CD4-positive, alpha-beta memory T cell (primary cell): ENCODE measurements around the gene HSPA12B. TPM values are rescaled to one million over a fixed set of nuclear protein-coding genes. Genes with fewer than 3 reads are reported as not detected.

Source experiments
- CTCF ChIA-PET: fragments of 350-600 bp; sonication (Branson Sonifier 250); formaldehyde crosslinking; loops from one replicate; lab custom pipeline; 2021; ENCODE audit warnings: inconsistent platforms; ENCODE audit not compliant: partially characterized antibody; lab: Charles Lee
- POLR2A ChIA-PET: fragments of 350-600 bp; sonication (Branson Sonifier 250); formaldehyde crosslinking; loops from one replicate; lab custom pipeline; 2021; ENCODE audit not compliant: partially characterized antibody; lab: Charles Lee
- DNase-seq, 5 donors: peaks; one replicate each; pipeline versions ENCODE4 v3.0.0 to v3.0.0-alpha.2; 2020 to 2022; ENCODE audit warnings: mixed read lengths in 1 of 5
- H3K27ac ChIP-seq: one replicate; pipeline ENCODE4 v1.7.0; 2013; ENCODE audit warnings: low read depth, low read length
- H3K27me3 ChIP-seq: 2 replicates; pipeline ENCODE4 v1.7.0; 2013; ENCODE audit warnings: mild to moderate bottlenecking, low read length, moderate library complexity; ENCODE audit not compliant: insufficient read depth
- H3K36me3 ChIP-seq: 2 replicates; pipeline ENCODE4 v1.7.0; 2013; ENCODE audit warnings: mild to moderate bottlenecking, low read length, moderate library complexity; ENCODE audit not compliant: insufficient read depth
- H3K4me1 ChIP-seq: 2 replicates; pipeline ENCODE4 v1.7.0; 2013; ENCODE audit warnings: mild to moderate bottlenecking, low read length, moderate library complexity; ENCODE audit not compliant: insufficient read depth
- H3K4me3 ChIP-seq, 2 donors: one replicate each; pipeline ENCODE4 v1.7.0; 2013; ENCODE audit warnings: low read length in 2 of 2, mild to moderate bottlenecking in 1 of 2
- H3K9me3 ChIP-seq, 2 donors: one replicate each; pipeline ENCODE4 v1.7.0; 2013; ENCODE audit warnings: low read length in 2 of 2, control low read depth in 1 of 2; ENCODE audit not compliant: control insufficient read depth in 1 of 2
- H3K27ac Mint-ChIP-seq, 7 donors: one replicate each; pipeline ENCODE4 v1.8.0; 2020 to 2021; ENCODE audit warnings: mixed read lengths in 7 of 7, mild to moderate bottlenecking in 6 of 7, inconsistent platforms in 3 of 7, moderate library complexity in 3 of 7
- H3K27me3 Mint-ChIP-seq, 2 donors: one replicate each; pipeline ENCODE4 v1.8.0; 2020 to 2021; ENCODE audit warnings: mixed read lengths in 2 of 2
- H3K36me3 Mint-ChIP-seq, 2 donors: one replicate each; pipeline ENCODE4 v1.8.0; 2020 to 2021; ENCODE audit warnings: mixed read lengths in 2 of 2, inconsistent platforms in 1 of 2, mild to moderate bottlenecking in 1 of 2
- H3K4me1 Mint-ChIP-seq, 4 donors: one replicate each; pipeline ENCODE4 v1.8.0; 2020 to 2021; ENCODE audit warnings: mixed read lengths in 4 of 4, mild to moderate bottlenecking in 1 of 4
- H3K4me3 Mint-ChIP-seq, 8 donors: one replicate each; pipeline ENCODE4 v1.8.0; 2020 to 2021; ENCODE audit warnings: mixed read lengths in 8 of 8, mild to moderate bottlenecking in 7 of 8, moderate library complexity in 6 of 8, inconsistent platforms in 3 of 8
- H3K9me3 Mint-ChIP-seq, 8 donors: one replicate each; pipeline ENCODE4 v1.8.0; 2020 to 2021; ENCODE audit warnings: mixed read lengths in 8 of 8, mild to moderate bottlenecking in 5 of 8, inconsistent platforms in 3 of 8, moderate library complexity in 1 of 8
- intact Hi-C: fragments of 100-400 bp; cut with micrococcal nuclease; formaldehyde crosslinking; loops from one replicate; pipeline ENCODE4 v1.15.1; 2023
- polyA plus RNA-seq, 2 donors: library from polyadenylated mRNA; unstranded; fragments of 300-500 nt; fragmentation: Illumina TruSeq; gene quantifications; one replicate each; pipeline ENCODE4 v1.2.3, GENCODE V29; 2021
- total RNA-seq, 2 experiments: library from RNA; stranded (reverse); gene quantifications; one replicate each; pipeline ENCODE4 v1.2.3, GENCODE V29; 2021

Gene HSPA12B
- total and polyA plus RNA-seq, 4 experiments from 2014 or later, result 0.22 TPM; not detected in 3

DNA sequence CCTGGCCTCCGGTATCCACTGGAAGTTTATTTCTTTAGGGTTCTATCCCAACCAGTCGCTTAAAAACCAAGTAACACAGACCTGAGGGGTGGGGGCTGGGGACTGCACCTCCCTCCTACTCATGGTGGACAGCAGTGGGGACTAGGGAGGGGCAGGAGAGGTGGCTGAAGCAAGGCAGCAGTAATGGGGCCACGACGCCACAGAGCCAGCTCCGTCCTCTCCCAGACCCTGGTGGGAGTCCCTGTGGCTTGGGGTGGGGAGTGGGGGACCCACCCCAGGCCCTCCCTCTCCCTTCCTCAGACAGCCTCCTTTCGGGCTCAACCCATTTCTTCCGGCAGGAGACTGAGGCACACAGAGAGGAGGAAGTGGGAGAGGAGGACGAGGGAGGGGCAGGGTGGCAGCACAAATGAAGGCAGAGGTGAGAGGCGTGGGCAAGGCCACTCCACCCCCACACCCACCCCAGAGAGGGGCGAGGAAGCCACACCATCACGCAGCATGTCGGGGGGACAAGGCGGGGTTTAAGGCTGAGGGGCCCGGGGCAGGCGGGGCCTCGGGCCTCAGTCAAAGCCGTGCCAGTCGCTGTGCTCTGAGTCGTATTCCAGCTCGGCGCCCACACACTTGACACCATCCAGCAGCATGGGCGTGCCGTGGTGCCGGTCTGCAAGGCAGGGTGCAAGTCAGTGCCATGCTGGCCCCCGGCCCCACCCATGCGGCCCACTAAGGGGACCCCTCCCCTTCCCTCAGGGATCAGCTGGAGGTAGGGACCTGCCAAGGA lies 21.2 kb downstream of the HSPA12B start:
- CTCF ChIA-PET, result interaction anchor here (0.6 to 6.2 kb wide), 14 partner anchors 11 to 339 kb away, joined by 3 to 64 read pairs (median 3); partner anchors contain the start of genes ADISSP and AP5S1
- no peaks in the 10 kb centered on the region for H3K9me3 ChIP-seq
- H3K36me3 ChIP-seq, result no peaks in the 10 kb centered on the region
- POLR2A ChIA-PET, result interaction anchor here (0.8 to 1.8 kb wide), 4 partner anchors 14 to 332 kb away, joined by 3 to 9 read pairs (median 4); partner anchors contain the start of genes ADISSP and AP5S1
- peak overlapping the region in 2 of 7 donors; percentile 53 to 55 for H3K27ac Mint-ChIP-seq
- no peaks in the 10 kb centered on the region for H3K4me1 ChIP-seq
- peaks cover 2 to 14% (median 12%) of the 10 kb centered on the region in 4 donors for H3K4me1 Mint-ChIP-seq
- no peak overlapping the region for H3K27ac ChIP-seq
- H3K36me3 Mint-ChIP-seq, result peaks cover 8 to 13% of the 10 kb centered on the region in 2 donors
- H3K27me3 Mint-ChIP-seq, result peaks cover 0 to 1% of the 10 kb centered on the region in 2 donors
- H3K4me3 Mint-ChIP-seq, result no peak overlapping the region
- H3K27me3 ChIP-seq, result no peaks in the 10 kb centered on the region
- DNase-seq, result no peak
- intact Hi-C loops, result loop anchor here (1.0 kb wide), 5 partner anchors 15 to 332 kb away; partner anchors contain the start of genes AP5S1 and SPEF1
- H3K9me3 Mint-ChIP-seq, result no peaks in the 10 kb centered on the region
- H3K4me3 ChIP-seq, result no peak overlapping the region

DNA sequence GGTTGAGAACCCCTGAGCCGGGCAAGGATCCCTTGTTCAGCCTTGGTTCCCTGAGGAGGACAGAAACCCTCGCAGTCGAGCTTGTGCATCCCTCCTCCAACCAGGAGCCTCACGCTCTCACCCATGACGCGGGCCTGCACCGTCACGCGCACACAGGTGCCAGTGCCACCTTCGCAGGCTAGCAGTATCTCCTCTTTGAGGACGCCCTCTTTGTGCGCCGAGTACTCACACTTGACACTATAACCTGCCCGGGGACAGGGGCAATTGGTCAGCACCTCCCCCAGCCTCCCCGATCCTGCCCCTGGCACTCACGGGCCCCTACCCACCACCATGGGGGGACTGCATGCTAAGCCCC lies 21.8 kb downstream of the HSPA12B start:
- intact Hi-C loops, result no loop called here

DNA sequence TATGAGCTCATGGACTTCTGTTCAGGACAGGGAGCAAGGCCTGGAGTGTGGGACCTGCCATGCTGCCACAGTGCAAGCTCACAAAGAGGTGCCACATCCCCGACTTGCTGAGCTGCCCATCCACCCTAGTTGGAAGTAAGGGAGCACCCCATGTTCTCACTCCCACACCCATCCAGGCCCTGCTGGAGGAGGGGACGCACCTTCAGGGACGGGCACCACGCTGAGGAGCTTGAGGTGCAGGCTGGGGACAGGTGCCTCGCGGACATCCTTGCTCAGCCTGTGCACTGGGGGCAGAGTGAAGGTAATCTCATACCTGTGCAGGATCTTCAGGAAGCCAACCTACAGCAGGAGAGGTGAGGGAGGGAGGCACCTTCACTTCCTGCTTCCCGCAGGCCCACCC lies 22.8 kb downstream of the HSPA12B start:
- H3K4me1 ChIP-seq, result no peaks in the 10 kb centered on the region
- intact Hi-C loops, result no loop called here
- ChIA-PET POLR2A (no interaction called here), CTCF (interaction anchor here (0.7 to 6.2 kb wide), 8 partner anchors 10 to 330 kb away, joined by 3 to 64 read pairs (median 4); partner anchors contain the start of genes ADISSP and AP5S1)
- Mint-ChIP-seq H3K4me3 (no peak overlapping the region), H3K9me3 (no peaks in the 10 kb centered on the region), H3K36me3 (peaks cover 8 to 13% of the 10 kb centered on the region in 2 donors), H3K4me1 (peaks cover 3 to 15% (median 13%) of the 10 kb centered on the region in 4 donors), H3K27me3 (no peaks in the 10 kb centered on the region), H3K27ac (no peak overlapping the region)
- no peaks in the 10 kb centered on the region for H3K36me3 ChIP-seq
- no peak for DNase-seq
- no peak overlapping the region for H3K4me3 ChIP-seq
- H3K9me3 ChIP-seq, result no peaks in the 10 kb centered on the region
- no peaks in the 10 kb centered on the region for H3K27me3 ChIP-seq
- no peak overlapping the region for H3K27ac ChIP-seq

More for the DNA sequence above, 21.8 kb downstream of the HSPA12B start:
- Mint-ChIP-seq H3K36me3 (peaks cover 8 to 13% of the 10 kb centered on the region in 2 donors), H3K4me3 (no peak overlapping the region), H3K4me1 (peaks cover 2 to 14% (median 12%) of the 10 kb centered on the region in 4 donors), H3K27ac (no peak overlapping the region), H3K27me3 (no peaks in the 10 kb centered on the region), H3K9me3 (no peaks in the 10 kb centered on the region)
- no peaks in the 10 kb centered on the region for H3K36me3 ChIP-seq
- no peak overlapping the region for H3K4me3 ChIP-seq
- no peak overlapping the region for H3K27ac ChIP-seq
- CTCF ChIA-PET, result interaction anchor here (1.0 to 6.2 kb wide), 6 partner anchors 12 to 101 kb away, joined by 3 to 64 read pairs (median 6); partner anchors contain the start of genes ADISSP and AP5S1
- H3K4me1 ChIP-seq, result no peaks in the 10 kb centered on the region
- no peaks in the 10 kb centered on the region for H3K27me3 ChIP-seq
- no peak for DNase-seq
- no peaks in the 10 kb centered on the region for H3K9me3 ChIP-seq
- POLR2A ChIA-PET, result no interaction called here

- Histone ChIP-seq H3K36me3 (no peaks in the 10 kb centered on the region), H3K27ac (no peak overlapping the region), H3K27me3 (no peaks in the 10 kb centered on the region), H3K9me3 (no peaks in the 10 kb centered on the region), H3K4me3 (no peak overlapping the region), H3K4me1 (no peaks in the 10 kb centered on the region)
- Mint-ChIP-seq H3K4me1 (peaks cover 3 to 14% (median 11%) of the 10 kb centered on the region in 4 donors), H3K36me3 (peaks cover 8 to 15% of the 10 kb centered on the region in 2 donors), H3K27me3 (no peaks in the 10 kb centered on the region), H3K27ac (no peak overlapping the region), H3K9me3 (no peaks in the 10 kb centered on the region), H3K4me3 (no peak overlapping the region)
- intact Hi-C loops, result no loop called here
- no peak for DNase-seq
- POLR2A ChIA-PET, result no interaction called here
- CTCF ChIA-PET, result interaction anchor here (0.7 to 6.2 kb wide), 7 partner anchors 11 to 99 kb away, joined by 3 to 64 read pairs (median 5); partner anchors contain the start of gene ADISSP
Measured at GRCh38 chr20:3755814-3756480, 23.5 kb downstream of the HSPA12B start.

GRCh38 chr20:3757268-3757667 lies 24.8 kb downstream of the HSPA12B start:
- CTCF ChIA-PET, result interaction anchor here (0.5 to 5.5 kb wide), 6 partner anchors 9 to 130 kb away, joined by 3 to 30 read pairs (median 4); partner anchors contain the start of gene ADISSP
- no peak for DNase-seq
- Histone ChIP-seq H3K27me3 (no peaks in the 10 kb centered on the region), H3K4me1 (no peaks in the 10 kb centered on the region), H3K4me3 (no peak overlapping the region), H3K27ac (no peak overlapping the region), H3K9me3 (no peaks in the 10 kb centered on the region), H3K36me3 (no peaks in the 10 kb centered on the region)
- no peaks in the 10 kb centered on the region for H3K27me3 Mint-ChIP-seq
- H3K4me1 Mint-ChIP-seq, result peaks cover 3 to 10% (median 8%) of the 10 kb centered on the region in 4 donors
- no peak overlapping the region for H3K4me3 Mint-ChIP-seq
- H3K36me3 Mint-ChIP-seq, result peaks cover 12 to 15% of the 10 kb centered on the region in 2 donors
- no peaks in the 10 kb centered on the region for H3K9me3 Mint-ChIP-seq
- POLR2A ChIA-PET, result interaction anchor here (0.8 to 1.2 kb wide), 2 partner anchors 10 to 93 kb away, joined by 3 to 4 read pairs; partner anchors contain the start of gene ADISSP
- H3K27ac Mint-ChIP-seq, result no peak overlapping the region
- intact Hi-C loops, result no loop called here

GRCh38 chr20:3758566-3758965 lies 26.1 kb downstream of the HSPA12B start:
- H3K4me1 ChIP-seq, result no peaks in the 10 kb centered on the region
- peak overlapping the region in 1 of 7 donors; percentile 30 for H3K27ac Mint-ChIP-seq
- H3K27me3 ChIP-seq, result no peaks in the 10 kb centered on the region
- DNase-seq, result no peak
- H3K27ac ChIP-seq, result no peak overlapping the region
- H3K36me3 ChIP-seq, result no peaks in the 10 kb centered on the region
- no peak overlapping the region for H3K4me3 ChIP-seq
- CTCF ChIA-PET, result interaction anchor here (0.6 to 5.5 kb wide), 3 partner anchors 9 to 96 kb away, joined by 3 to 30 read pairs (median 26); partner anchors contain the start of gene ADISSP
- H3K4me3 Mint-ChIP-seq, result no peak overlapping the region
- intact Hi-C loops, result no loop called here
- peaks cover 0 to 4% (median 1%) of the 10 kb centered on the region in 4 donors for H3K4me1 Mint-ChIP-seq
- H3K9me3 Mint-ChIP-seq, result no peaks in the 10 kb centered on the region
- no peaks in the 10 kb centered on the region for H3K9me3 ChIP-seq
- peaks cover 12 to 15% of the 10 kb centered on the region in 2 donors for H3K36me3 Mint-ChIP-seq
- H3K27me3 Mint-ChIP-seq, result no peaks in the 10 kb centered on the region
- POLR2A ChIA-PET, result no interaction called here
